Measurements from ENCODE around the gene TENT4B.
"Not testable (repeated sequence)": the region's sequence is repeated elsewhere in the genome, so short reads cannot be mapped to it uniquely, and the experiment has no call there.

Gene TENT4B

DNA sequence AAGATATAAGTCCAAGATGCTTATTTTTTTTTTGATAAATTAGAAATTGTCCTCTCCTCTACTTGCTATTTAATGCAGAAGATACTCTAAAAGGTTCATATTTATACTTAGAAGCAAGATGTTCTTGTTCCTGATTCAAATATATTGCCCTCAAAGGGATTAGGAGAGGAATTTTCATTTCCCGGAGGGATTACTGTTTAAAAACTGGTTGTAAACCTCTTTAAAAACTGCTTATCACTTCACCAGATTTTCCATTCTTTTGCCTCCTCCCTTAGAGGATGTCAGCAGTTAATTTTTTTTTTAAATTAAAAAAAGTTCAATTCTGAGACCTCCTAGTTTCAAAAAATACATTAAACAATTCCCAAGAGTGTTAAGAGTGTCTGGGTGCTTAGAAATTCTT, 2.8 kb downstream of the TENT4B start:
- DNase-seq, result no peak

DNA sequence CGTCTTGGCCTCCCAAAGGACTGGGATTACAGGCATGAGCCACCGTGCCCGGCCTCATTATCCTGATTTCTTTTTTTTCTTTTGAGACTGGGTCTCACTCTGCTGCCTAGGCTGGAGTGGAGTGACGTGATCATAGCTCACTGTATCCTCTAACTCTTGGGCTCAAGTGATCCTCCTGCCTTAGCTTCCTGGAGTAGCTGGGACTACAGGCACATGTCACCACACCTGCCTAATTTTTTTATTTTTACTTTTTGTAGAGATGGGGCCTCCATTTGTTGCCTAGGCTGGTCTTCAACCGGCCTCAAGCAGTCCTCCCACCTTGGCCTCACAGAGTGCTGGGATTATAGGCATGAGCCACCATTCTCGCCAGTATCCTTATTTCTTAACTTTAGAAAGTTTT, 3.5 kb downstream of the TENT4B start:
- no peak for DNase-seq

DNA sequence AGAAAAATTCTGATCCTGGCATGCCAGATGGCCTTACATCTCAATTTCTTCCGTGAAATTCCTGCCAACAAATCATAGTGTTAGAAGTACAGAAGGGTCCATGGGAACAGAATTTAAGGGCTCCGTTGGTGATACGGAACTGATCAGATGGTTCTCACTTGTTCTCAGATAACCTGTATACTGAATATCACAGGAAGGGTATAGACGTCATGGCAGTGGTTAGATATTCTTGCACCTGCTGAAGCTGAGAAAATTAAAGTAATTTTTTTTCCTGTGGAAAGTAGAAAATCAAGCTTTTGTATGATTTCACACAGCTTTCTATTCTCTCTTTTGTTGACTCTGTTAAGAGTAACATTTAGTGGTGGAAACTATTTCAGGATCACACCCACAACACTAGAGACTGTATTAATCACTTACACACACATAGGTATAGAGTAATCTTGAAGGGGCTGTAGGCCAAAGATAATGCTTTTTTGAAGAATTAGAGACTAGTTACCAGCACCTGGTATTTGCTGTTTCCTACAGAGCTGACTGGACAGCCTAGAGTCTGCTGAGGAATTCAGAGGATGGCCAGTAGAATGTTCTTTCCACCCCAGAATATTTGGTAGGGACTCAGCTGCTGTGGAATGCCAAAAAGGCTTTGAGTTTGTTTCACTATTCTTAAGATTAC, 7.5 kb downstream of the TENT4B start:
- no peak for DNase-seq

DNA sequence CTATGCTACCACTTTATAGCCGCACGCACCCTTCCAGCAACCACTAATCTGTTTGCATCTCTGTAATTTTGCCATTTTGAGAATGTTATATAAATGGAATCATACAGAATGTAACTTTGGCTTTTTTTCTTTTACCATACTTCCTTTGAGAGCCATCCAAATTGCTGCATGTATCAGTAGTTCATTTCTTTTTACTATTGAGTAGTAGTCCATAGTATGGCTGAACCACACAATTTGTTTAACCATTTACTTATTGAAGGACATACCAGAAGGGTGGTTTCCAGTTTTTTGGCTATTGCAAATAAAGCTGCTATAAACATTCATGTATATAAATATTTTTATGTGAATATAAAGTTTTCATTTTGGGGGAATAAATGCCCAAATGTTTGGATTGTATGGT, 8.8 kb downstream of the TENT4B start:
- no peak for DNase-seq

DNA sequence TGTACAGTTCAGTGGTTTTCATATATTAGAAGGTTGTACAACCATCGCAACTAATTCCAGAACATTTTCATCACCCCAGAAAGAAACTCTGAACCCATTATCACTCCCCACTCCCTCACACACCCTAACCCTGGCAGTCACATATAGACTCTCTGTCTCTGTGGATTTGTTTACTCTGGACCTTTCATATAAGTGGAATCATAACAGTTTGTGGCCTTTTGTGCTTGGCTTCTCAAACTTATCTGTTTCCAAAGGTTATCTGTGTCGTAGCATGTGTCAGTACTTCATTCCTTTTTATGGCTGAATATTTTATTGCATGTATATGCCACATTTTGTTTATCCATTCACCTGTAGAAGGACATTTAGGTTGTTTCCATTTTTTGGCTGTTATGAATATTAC, 12.4 kb downstream of the TENT4B start:
- DNase-seq, result no peak

DNA sequence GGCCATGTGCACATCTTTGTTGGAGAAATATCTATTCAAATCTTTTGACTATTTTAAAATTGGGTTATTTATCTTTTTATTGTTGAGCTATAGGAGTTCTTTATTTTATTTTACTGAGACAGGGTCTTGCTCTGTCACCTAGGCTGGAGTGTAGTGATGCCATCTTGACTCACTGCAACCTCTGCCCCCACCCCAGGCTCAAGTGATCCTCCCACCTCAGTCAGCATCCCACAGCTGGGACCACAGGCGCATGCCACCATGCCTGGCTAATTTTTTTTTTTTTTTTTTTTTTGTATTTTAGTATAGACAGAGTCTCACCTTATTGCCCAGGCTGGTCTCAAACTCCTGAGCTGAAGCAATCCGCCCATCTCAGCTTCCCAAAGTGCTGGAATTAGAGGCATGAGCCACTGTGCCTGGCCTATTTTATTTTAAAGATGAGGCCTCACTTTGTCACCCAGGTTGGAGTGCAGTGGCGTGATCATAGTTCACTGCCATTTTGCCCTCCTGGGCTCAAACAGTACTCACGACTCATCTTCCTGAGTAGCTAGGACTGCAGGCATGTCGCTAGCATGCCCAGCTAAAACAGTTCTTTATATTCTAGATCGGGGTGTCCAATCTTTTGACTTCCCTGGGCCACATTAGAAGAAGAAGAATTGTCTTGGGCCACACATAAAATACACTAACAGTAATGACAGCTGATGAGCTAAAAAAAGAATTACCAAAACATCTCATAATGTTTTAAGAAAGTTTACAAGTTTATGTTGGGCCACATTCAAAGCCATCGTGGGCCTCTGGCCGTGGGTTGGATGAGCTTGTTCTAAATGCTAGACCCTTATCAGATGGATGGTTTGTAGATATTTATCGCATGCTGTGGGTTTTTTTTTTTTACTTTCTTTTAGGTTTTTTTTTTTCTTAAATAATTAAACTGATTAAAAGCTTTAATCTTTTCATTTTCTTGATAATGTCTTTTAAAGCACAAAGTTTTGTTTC, 13.7 kb downstream of the TENT4B start:
- no peak for DNase-seq

DNA sequence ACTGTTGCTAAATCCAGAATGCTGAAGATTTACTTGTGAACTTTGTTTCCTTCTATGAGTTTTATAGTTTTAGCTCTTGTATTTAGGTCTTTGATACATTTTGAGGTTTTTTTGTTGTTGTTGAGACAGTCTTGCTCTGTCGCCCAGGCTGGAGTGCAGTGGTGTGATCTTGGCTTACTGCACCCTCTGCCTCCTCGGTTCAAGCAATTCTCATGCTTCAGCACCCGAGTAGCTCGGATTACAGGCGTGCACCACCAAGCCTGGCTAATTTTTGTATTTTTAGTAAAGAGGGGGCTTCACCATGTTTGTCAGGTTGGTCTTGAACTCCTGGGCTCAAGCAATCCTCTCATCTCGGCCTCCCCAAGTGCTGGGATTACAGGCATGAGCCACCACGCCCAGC, 14.4 kb downstream of the TENT4B start:
- DNase-seq, result no peak

DNA sequence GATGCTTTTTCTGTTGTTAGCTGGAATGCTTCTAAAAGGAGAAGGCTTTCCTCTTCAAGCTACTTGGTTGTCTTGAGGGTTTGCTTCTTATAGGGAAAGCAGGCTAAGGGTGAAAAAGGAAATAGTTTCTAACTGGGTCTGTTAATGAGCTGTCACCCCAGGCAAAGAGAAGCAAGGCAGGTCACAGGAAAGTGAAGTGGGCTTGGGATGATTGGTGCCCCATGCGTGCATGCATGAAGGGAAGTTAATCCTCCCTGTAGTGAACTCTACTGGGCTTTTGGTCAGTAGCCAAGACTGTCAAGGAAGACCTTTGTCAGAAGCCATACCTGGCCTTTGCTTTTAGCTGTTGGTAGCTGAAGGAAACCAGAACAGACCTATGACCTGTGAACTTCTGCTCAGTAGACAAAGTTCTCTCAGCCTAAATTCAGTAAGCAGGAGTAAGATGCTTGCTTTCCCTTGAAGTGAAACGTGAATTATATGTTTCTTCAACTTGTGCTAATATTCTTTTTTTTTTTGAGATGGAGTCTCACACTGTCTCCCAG, 16.5 kb downstream of the TENT4B start:
- DNase-seq, result peak; percentile 32 to 33

DNA sequence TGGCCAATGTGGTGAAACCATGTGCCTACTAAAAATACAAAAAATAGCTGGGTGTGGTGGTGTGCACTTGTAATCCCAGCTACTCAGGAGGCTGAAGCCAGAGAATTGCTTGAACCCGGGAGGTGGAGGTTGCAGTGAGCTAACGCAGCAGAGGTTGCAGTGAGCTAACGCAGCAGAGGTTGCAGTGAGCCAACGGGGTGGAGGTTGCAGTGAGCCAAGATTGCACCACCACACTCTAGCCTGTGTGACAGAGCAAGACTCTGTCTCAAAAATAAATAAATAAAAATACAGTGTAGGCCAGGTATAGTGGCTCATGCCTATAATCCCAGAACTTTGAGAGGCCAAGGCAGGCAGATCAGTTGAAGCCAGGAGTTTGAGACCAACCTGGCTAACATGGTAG, 18.7 kb downstream of the TENT4B start:
- not testable (repeated sequence) for DNase-seq

DNA sequence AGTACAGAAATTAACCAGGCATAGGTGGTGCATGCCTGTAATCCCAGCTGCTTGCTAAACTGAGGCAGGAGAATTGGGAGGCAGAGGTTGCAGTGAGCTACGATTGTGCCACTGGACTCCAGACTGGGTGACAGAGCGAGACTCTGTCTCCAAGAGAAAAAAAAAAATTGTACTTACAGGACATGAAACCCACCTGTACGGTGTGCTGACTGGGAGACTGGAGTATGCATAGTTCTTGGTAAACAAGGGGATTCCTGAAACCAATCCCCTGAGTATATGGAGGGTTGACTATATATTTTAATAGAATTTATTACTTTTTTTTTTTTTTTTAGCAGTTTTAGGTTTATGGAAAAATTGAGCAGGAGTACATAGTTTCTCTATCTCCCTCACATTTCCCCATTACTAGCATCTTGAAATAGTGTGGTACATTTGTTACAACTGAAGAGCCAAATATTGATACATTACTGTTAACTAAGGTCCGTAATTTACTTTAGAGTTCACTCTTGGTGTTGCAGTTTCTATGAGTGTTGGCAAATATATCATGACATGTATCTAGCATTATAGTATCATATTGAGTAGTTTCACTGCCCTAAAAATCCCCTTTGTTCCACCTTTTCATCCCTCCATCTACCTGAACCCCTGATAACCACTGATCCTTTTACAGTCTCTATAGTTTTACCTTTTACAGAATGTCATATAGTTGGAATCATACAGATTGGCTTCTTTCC, 19.3 kb downstream of the TENT4B start:
- DNase-seq, result no peak

DNA sequence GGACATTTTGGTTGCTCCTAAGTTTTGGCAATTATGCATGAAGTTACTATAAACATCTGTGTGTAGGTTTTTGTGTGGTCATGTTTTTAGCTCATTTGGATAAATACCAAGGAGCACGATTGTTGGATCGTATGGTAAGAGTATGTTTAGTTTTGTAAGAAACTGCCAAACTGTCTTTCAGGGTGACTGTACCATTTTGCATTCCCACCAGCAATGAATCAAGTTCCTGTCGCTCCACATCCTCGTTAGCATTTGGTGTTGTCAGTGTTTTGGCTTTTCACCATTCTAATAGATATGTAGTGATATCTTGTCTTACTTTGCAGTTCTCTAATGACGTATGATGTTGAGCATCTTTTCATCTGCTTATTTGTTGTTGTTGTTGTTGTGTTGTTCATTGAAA, 20.2 kb downstream of the TENT4B start:
- no peak for DNase-seq

DNA sequence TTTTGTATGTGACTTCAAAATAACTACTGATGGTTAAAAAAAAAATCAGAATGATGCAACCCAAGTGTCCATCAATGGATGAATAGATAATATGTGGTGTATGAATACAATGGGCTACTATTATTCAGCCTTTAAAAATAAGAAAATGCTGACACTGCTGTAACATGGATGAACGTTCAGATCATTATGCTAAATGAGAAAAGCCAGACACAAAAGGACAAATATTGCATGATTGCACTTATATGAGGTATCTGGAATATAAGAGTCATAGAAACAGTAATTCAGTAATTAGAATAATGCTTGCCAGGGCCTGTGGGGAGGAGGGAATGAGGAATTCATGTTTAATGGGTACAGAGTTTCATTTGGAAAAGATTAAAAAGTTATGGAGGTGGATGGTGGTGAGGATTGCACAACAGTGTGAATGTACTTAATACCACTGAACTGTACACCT, 25.4 kb downstream of the TENT4B start:
- no peak for DNase-seq

DNA sequence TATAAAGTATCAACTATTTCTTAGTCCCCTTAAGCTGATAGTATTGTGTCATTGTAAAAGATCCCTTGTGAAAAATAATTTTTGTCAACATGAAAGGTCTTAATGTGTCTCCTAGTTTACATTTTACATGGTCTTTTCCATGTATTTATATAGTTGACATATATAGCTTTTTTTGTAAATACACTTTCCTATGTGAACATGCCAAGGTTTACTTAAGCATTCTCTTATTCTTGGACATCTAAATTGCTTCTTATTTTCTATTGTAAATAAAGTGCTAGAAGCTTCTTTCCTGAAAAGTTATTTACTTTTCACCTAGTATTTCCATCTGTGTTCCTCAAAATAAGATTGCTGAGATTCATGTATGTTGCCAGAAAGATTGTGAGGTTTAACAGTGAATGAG, 29.3 kb downstream of the TENT4B start:
- no peak for DNase-seq

DNA sequence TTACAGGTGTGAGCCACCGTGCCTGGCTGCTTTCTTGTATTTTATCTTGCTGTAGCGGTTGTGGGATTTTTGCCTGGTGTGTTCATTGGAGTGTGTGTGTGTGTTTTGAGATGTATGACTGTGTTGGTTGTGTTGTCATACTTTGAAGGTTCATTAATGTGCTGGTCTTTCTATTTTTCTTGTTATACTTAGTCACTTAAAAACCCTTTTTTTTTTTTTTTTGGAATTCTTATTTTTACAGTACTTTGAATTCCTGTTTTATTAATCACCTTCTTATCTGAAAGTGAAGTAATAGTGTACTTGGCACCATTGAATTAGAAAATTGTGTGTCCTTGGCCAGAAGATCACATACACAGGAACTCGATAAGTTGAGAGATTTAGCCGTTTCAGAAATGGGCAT, 30.2 kb downstream of the TENT4B start:
- no peak for DNase-seq

DNA sequence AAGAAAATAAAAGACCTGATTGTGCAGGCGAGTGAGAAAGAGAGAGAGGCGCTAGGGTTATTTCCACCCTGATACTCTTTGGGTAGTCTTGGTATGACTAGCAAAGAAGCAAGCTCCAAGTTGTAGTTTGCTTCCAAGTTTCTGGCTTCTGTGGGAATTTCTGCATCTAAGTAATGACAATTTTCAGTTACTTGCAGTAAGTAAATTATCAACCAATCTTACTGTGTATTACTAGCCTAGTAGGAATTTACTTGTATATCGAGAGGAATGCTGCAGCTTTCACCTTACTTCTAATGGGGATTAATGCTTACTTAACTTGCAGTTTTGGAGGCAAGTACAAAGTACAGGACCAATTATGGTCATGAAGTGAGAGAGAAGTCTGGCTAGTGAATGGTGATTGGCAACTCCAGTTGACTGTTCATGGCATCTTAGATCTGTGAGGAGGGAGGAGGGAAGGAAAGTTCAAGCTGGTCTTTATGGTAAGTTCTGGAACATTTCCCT, 31.9 kb downstream of the TENT4B start:
- no peak for DNase-seq

DNA sequence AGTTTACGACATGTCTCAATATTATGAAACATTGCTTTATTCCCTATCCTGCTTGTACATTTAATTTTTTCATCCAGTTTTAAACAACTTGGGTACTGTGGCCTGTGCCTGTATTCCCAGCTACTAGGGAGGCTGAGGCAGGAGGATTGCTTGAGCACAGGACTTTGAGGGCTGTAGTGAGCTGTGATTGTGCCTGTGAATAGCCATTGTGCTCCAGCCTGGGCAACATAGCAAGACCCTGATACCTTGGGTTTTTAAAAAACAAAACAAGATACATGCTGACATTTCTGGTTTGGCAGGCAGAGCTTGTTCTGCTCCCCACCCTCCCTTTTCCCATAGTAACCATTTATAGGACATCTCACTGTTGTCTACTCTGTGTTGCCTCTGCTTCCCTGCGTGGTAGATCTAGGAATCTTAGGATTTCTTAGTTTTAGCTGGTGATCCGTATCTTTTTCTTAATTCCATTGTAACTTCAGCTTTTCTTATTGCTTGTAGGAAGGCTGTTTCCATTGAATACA, 35.6 kb downstream of the TENT4B start:
- no peak for DNase-seq

DNA sequence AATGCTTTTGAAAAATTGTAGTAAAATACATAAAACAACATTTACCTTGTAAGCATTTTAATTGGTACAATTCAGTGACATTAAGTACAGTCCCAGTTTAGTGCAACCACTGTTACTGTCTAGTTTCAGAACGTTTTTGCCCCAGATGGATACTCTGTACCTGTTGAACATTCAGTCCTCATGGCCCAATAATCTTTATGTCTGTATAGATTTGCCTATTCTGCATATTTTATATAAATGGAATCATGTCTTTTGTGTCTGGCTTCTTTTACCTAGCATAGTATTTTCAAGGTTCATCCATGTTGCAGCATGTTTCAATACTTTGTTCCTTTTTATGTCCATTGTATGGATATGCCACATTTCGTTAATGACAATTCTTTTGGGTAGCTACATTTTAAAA, 37.2 kb downstream of the TENT4B start:
- no peak for DNase-seq

DNA sequence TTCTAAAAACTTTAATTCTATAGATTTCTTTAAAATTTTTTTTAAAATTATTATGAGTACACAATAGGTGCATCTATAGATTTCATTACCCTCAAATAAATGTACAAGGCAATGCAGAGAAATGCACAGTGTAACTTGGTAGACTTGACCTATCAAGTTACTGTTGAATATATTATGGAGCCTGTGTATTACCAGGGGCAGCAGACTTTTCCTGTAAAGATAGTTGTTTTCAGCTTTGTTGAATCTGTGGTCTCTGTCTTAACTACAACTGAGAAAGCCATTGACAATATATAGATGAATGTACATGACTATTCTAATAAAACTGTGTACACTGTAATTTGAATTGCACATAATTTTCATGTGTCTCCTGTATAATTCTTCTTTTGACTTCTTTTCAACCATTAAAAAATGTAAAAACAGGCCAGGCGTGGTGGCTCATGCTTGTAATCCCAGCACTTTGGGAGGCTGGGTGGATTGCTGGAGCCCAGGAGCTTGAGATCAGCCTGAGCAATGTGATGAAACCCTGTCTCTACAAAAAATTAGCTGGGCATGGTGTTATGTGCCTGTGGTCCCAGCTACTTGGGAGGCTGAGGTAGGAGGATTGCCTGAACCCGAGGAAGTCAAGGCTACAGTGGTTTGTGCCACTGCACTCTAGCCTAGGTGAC, 39.4 kb downstream of the TENT4B start:
- no peak for DNase-seq

DNA sequence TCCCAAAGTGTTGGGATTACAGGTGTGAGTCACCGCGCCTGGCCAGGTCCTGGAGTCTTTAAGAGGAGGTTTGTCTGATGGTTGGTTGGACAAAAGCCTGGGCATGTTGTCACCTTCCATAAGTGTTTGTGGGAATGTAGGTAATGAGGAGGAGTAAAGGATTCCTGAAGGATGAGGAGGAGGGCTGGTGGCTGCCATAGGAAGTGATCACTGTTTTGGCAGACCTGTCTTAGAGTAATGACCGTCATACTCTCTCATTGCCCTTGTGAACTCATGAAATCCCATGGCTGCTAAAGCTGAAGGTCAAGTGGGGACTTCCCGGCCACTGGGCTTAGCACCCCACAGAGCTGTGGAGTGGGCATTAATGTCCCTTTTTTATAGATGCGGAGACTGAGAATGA, 40.5 kb downstream of the TENT4B start:
- no peak for DNase-seq

DNA sequence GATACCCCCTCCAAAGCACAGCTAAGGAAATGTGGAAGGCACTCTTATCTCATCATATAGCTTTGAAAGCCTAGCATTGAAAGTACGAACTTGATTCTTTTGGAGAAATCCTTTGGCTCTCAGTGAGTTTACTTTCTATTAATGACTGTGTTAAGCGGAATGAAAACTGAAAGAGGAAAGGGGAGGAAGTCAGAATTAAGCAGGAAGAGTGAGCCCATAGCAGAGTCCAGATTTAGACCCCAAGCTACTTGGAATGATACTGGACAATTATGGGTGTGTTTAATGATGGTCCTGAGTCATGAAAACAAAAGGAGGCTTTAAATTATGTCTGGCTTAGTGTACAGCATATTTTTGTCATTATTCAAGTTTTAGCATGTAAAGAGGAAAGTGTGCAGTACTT, 42.2 kb downstream of the TENT4B start:
- DNase-seq, result peak; percentile 21 to 67

DNA sequence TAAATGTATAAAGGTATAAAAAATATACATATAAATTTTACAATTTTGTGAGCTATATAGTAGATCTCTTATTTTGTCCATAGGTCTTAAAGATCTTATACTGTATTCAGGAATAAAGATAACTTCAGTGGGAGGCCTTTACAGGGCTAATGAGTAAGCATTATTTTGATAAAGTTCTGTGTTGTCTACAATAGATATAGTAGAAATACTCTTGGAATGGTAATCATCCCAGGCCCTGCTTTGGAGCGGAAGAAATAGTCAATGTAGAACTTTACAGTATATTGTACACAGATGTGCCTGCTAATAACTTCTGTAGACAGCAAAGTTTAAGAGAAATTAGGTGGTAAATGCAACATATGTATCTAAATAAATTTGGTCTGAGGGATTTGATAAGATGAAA, 42.6 kb downstream of the TENT4B start:
- DNase-seq, result no peak

DNA sequence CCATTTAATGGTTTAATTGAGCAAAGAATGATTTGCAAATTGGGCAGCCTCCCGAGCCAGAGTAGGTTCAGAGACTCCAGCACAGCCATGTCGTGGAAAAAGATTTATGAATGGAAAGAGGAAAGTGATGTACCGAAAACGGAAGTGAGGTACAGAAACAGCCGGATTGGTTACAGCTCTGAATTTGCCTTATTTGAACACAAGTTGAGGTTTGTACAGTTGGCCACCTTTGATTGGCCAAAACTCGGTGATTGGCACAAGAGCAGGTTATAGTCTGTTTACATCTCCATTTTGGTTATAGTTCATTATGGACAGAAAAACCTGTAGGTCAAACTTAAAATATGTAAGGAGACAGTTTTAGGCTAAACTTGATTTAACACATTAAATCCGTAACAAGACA, 44.5 kb downstream of the TENT4B start:
- peak in 1 of 2 donors; percentile 28 for DNase-seq
